Measurements from ENCODE around the gene SAP130.

Gene SAP130

DNA sequence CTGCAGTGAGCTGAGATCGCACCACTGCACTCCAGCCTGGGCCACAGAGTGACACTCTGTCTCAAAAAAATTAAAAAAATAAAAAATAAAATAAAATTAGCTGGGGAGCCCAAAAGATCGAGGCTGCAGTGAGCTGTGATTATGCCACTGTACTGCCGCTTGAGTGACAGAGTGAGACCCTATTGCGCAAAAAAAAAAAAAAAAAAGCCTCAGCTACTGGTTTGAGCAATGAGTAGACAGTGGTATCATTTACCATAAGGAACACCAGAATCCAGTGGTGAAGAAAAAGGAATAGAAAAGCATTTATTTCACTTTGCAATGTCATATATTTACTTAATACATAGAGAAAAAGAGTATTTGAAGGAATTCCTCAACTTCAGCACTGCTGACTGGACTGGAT lies 3.0 kb downstream of the SAP130 start:
- DNase-seq, result no peak

DNA sequence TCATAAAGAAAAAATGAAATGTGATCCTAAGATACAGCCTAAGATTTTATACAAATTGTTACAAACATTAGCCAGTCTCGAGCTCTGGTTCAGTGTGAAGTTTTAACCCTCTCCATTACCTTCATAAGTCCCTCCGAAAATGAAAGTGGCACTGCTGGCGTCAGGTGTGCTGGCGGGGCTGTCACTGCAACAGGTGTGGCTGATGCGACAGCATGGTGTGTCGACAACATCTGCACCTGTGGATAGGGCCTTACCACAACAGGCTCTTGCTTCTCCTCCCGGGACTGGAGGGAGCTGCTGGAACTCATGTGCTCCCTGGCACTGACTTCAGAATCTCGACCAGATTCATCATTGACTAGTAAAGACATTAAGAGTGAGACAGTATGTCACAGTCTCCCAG lies 10.3 kb downstream of the SAP130 start:
- DNase-seq, result no peak

DNA sequence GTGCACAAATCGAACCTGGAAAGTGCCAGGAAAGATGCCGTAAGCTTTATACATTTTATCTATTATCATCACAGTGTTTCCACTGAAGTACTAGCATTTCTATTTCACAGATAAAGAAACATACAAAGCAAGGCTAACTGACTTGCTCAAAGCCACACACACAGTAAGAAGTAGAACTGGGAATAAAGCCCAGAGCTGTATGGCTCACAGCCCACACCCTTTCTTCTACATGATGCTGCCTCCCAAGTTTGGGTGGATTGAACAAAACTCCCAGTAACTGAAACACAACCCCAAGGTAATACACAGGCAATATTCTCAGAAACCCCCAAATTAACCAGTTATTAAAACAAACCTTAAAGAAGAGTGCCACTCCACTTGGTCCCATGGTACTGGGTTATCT lies 11.2 kb downstream of the SAP130 start:
- DNase-seq, result no peak

DNA sequence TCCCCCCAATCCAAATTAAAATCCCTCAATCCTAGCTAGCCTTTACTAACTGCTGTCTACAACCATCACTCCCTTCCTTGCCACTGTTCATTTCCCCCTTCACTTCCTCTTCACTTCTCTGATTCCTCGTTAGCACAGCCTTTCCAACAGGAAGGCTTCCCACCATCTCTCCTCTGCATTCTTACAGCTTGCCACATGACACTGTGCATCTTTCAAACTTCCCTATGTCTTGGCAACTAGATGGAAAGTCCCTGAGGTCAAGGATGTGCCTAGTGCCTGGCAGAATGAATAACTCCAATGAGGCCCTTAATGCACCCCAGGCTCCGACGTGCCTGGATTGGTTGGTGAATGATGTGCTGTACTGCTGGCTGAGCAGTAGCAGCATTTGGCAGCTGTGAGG lies 15.2 kb downstream of the SAP130 start:
- DNase-seq, result no peak

DNA sequence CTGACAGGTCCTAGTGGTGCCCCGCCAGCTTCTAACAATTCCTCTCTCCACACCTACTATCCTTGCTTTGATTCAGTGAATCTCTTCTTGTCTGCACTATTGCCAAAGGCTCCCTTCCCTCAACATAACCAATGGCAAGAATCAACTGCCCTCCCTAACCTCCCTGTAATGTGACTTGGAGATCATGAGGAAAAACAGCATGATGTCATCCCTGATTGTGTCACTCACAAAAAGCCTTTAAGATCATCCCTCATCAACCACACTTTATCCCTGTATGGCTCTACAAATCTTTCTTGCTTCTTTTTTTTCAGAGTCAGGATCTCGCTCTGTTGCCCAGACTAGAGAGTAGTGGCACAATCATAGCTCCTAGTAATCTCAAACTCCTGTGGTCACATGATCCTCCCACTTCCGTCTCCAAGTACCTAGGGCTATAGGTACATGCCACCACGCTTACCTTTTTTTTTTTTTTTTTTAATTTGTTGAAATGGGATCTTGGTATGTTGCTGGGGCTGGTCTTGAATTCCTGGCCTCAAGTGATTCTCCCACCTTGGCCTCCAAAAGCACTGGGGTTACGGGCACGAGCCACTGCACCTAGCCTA lies 19.7 kb downstream of the SAP130 start:
- no peak for DNase-seq

DNA sequence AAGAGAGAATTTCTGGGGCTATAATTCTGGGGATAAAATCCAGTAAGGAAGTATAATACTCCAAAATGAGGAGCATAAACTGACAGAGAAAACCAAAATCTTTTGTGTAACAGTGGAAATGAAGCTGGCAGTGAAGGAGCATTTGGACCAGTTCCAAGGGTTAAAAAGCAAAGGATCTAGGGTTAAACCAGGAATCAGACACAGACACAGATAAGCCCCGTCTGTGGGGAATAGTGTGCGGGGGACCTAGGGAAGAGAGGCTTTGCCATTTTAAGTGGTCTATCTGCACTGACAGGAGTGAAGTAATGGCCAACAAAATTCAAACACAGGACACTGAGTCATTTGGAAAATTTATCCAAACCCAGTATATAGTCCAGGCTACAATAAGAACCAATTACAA lies 23.4 kb downstream of the SAP130 start:
- DNase-seq, result no peak

DNA sequence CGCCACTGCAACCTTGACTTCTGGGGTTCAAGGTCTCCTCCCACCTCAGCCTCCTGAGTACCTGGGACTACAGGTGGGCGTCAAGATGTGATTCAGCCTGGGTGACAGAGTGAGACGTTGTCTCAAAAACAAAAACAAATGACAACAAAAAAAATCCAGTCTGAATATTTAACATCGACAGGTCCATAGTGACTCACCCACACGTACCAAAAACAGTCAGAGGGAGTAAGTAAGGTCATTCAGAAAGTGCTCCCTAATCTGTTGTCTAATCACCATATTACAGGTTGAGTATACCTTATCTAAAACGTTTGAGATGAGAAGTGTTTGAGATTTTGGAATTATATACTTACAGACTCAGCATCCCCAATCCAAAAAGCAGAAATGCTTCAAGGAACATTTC lies 24.4 kb downstream of the SAP130 start:
- DNase-seq, result no peak

DNA sequence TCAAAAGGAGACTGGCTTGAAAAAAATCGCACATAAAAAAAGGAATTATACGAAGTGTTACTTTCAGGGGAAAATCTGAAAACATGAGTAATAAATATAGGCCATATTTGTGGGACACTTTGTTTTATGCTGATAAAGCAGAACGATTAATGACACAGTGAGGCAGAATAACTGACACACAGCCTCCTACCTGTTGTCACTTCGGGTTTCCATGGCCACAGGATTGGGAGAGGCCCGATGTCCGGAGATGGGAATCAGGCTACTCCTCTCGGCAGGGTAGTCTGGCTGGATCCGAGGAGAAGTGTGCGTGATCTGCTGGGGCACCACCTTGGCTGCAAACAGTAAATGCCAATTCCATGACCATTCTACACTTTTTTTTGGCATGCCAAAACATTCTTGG lies 31.7 kb downstream of the SAP130 start:
- DNase-seq, result no peak

DNA sequence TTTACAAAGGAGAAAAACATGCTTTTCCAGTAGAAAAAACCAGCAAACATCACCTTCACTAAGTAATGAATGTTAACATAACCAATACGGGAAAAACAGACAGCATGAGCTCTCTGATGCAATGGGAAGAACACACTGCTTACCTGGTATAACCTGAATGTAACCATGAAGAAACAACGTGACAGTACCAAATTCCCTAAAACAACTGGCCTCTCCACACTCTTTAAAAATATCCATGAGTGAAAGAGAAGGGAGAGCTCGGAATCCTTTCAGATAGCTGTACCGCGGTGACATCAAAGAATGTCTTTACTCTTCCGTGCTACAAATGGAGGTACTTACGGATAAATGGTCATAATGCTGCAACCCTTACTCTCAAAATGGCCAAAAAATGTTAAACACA lies 32.1 kb downstream of the SAP130 start:
- DNase-seq, result no peak

DNA sequence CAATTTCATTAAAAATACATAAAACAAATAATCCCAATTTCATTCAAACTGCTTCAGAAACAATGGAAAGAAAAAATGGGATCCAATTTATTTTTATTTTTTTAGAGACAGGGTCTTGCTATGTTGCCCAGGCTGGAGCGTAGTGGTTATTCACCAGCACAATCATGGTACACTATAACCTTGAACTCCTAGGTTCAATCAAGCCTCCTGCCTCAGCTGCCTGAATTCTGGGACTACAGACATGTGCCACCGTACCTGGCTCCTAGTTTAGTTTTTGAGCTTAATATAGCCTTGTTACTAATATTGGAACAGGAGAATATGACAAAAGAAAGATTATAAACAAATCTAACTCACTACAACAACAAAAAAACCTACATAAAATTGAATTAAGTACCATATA lies 34.2 kb downstream of the SAP130 start:
- DNase-seq, result no peak

DNA sequence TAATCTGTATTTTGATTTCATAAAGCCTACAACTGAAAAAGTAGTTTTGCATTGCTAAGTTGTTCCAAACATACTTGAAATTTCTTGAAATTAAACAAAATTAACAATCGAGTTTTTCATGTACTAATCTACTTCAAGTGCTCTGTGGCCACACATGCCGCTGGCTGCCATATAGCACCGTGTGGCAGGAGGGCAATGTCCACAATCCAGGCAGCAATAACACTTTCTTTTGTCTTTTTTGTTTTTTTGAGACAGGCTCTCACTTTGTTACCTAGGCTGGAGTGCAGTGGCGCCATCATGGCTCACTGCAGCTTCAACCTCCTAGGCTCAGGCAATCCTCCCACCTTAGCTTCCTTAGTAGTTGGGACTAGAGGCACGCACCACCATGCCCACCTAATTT lies 36.1 kb downstream of the SAP130 start:
- no peak for DNase-seq

DNA sequence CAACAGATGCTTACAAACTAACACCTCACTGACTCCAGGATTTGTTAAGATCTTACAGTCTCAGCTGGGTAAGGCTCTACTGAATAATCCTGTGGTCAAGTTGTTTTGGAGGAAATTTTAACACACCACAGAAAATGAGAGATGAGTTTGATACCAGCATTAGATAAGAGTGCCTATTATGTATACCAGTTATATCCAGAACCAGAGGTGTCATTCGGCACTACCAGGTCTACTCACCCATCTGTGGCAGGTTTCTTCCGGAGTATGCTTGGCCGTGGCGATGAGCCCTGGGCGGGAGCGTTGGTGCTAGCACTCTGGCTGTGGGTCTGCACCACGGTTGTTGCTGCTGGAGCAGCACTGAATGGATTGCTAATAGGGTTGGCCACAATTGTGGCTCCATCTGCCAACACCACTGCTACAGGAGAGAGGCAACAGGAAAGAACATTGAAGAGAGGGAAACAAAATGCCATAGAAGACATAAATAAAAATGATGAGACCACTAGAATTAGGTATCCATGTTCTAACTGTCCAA lies 41.2 kb downstream of the SAP130 start:
- DNase-seq, result no peak

DNA sequence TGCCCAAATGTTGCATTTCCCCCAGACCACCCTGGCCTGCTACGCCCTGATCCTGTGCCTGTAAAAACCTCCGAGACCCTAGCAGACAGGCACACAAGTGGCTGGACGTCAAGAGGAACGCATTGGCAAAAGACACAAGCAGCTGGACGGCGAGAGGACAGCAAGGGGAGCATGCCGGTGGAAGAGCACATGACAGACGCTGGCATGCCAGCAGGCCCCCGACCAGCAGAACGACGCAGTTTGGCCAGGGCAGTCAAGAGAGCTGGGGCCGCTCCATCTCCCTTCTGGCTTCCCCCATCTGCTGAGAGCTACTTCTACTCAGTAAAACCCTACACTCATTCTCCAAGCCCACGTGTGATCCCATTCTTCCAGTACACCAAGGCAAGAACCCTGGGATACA lies 42.1 kb downstream of the SAP130 start:
- DNase-seq, result no peak

DNA sequence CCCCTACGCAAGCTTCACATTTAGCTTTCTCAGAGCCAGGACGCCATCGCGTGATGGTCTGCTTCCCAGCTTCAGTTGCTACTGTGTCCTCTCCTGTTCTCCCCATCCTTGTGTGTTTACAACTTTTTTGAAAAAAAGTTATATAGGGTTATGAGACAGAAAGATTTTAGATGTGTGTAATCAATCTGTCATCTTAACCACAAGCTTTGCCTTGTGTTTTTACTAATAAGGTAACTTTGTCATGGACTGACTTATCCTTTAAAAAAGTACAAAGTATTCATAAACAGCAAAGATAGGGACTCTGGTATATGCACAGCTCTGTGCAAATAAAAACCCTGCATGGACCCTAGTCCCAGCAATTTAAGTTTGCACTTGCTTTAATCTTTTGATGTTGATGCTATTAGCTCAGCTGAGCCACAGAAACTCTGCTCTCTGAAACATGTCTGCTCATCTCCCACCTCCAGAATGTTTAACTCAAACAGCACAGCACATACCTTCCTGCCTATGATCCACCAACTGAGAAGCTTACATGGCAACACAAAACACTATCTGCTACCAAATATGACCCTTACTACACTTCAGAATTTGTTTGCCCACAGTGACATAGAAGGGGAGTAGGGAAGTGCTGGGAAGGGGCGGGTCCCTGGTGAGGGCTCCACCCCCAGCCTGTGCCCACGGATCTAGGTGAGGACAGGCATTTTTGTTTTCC lies 42.7 kb downstream of the SAP130 start:
- DNase-seq, result no peak

DNA sequence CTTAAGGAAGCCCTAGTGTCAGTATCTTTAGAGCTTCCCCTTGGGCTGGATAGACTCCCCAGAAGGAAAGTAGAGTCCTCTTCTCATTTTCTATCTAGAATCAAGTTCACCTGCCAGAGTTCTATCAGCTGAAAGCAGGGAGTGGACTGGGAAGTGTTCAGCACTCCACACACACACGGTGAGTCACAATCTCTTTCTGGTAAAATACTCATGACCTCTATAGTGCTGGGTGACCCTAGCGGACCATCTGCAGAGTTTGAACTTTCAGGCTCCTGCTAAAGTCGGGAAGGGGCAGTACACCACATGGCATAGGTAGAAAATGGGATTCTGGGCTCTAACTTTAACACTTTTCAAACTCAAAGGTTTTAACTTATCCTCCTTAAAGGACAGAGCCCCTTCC lies 43.3 kb downstream of the SAP130 start:
- DNase-seq, result no peak

DNA sequence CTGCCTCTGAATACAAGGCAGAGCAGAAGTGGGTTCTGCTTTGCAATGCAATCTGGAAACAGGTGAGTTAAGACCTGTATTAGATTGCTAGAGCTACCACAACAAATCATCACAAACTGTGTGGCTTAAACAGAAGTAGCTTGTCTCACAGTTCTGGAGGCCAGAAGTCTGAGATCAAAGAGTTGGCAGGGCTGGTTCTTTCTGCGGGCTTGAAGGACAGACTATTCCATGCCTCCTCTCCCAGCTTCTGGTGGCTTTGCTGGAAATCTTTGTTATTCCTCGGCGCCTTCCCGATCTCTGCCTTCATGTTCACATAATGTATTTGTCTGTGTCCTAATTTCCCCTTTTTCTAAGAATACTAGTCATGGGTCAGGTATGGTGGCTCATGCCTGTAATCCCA lies 58.4 kb downstream of the SAP130 start:
- DNase-seq, result no peak

DNA sequence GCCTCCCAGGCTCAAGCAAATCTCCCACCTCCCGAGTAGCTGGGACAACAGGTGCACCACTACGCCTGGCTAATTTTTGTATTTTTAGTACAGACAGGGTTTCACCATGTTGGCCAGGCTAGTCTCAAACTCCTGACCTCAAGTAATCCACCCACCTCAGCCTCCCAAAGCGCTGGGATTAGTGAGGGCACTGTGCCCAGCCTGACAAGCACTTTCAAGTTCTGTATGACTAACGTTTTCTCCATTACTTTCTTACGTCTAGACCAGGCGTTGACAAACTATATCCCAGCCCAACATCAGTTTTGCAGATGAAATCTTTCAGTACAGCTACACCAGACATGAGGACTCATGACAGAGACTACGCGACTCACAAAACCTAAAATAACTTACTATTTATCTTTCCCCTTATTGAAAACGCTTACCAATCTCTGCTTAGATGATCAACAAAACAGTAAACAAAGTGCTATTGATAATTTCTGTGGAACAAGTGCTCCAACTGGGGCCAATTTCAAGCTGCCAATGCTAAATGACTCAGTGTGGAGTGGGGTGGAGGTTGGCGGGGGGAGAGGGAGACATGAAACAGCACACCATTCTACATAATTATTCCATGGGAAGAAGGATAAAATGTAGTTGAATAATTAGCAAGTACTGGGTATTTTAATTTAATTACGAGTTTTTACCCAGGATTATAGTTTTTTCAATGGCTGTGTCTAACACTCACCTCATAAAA lies 59.1 kb downstream of the SAP130 start:
- no peak for DNase-seq

DNA sequence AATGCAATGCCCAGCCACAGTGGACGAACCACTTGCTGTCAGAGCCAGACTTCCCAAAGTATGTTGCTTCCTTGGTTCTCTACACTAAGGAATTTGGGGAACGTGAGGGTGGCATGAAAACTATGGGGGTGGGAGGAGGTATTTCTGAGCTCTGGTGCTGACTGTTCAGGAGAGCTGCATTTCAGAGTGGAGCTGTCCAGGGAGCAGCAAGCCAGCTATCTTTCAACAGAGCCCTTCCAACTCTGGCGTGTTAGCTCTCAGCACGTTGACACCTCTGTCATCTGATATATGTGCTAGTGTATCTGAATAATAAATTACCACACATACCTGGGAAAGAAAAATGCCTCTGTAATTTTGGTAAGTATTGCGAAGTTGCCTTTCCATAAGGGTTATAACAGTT lies 66.1 kb downstream of the SAP130 start:
- DNase-seq, result no peak

DNA sequence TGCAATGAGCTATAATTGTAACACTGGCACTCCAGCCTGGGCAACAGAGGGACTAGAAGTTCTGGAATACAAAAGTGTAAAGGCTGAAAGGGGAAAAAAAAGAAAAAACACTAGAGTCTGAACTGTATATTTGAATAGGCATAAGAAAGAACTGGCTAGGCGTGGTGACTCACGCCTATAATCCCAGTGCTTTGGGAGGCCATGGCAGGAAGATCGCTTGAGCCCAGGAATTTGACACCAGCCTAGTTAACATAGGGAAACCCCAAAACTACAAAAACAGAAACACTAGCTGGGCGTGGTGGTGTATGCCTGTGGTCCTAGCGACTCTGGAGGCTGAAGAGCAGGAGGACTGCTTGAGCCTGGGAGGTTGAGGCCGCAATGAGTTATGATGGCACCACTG lies 70.6 kb downstream of the SAP130 start:
- no peak for DNase-seq

DNA sequence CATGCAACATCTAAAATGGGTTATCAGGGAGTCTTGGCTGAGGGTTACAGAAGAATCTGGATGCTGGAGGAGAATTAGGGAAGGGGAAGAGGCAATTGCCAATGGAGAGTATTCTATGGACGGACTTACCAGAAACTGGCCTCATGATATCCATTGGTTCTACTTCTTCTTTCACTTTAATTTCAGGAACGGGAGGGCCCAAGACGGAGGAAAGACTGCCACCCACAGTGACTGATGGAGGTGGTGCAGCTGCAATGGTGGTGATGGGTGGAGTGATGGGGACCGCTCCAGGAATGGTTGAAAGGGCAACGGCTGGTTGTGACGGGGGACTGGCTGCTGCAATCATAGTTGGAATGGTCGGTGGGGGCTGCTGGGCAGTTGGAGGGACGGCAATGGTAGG lies 73.0 kb downstream of the SAP130 start:
- no peak for DNase-seq

DNA sequence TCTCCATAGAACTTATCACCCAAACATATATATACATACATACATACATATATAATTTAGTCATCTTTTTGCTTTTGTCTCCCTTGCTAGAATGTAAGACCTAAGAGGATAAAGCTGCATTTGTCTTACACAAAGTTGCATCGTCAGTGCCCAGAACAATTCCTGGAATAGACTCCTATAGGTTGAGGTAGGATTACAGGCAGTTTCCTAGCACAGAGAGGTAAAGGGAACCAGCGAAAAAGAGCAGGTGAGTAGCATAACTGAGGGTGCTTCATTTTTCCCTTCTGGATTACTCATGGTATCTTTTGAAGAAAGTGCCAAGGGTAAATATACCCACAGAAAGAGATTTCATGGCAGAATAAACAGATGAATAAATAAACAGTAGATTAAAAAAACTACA lies 74.0 kb downstream of the SAP130 start:
- DNase-seq, result no peak

DNA sequence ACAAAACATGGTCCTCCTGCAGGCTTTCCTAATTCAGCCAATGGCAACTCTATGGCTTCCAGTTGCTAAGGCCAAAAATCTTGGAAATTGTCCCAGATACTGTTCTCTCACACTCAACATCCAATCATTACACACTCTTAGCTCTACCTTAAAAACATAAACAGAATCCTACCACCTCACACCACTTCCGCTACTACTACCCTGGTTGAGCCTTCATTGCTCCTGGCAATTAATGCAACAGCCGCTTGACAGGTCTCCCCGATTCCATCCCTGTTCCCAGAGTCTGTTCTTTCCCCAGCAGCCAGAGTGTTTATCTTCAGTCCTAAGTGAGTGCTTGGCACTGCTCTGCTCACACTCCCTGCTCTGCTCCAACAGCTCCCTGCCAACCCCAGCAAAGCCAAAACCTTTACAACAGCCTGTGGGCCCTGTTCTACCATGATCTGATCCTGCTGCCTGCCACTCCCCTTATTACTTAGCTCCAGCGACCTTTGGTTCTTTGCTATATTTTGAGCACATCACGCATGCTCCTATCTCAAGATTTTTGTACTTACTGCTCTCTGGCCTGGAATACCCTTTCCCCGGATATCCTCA lies 74.6 kb downstream of the SAP130 start:
- DNase-seq, result no peak

DNA sequence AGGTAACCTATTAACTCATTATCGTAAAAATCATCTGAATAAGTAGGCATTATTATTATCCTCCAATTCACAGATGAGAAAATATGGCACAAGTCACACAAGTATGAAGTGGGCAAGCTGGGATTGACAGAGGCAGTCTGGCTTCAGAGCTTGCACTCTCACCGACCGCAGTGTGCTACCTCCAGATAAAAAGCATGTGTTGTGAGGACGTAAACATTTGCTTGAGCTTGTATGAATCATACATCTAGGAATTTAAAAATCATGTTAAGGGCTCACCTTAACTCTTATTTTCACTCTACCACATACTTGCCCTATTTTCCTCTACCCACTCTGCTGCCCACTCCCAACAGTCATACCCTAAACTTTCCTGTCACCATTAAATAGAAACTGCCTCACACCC lies 76.8 kb downstream of the SAP130 start:
- DNase-seq, result no peak

DNA sequence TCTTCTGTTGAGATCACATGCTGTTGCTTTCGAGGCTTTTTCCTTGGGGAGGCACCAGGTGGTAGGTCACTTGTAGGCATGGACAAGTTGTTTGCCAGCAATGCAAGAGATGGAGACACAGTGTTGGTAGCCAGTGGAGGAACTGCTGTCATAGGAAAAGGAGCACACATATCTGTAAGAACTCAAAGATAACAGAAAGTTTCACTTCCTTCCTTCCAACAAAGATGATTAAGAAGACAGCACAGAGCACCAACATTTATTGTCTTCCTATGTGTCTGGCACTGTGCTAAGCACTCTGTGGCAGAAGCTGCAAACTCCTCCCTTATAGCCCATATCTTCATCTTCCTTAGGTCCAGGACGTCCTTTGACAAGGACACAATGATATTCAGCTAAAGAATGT lies 77.6 kb downstream of the SAP130 start:
- DNase-seq, result no peak

Data from NCI-H2171 treated with DMSO at 0.1 percent for 48 hours (cell line).